Activated CD8-positive, alpha-beta memory T cell treated with anti-CD3 and anti-CD28 coated beads for 4 hours (primary cell): ENCODE results near the gene RIMKLA.

ENCODE experiments used
- DNase-seq, 2 donors: peaks; one replicate each; pipeline ENCODE4 v3.0.0-alpha.2; 2020; ENCODE audit warnings: low read depth in 2 of 2

Gene RIMKLA

DNA sequence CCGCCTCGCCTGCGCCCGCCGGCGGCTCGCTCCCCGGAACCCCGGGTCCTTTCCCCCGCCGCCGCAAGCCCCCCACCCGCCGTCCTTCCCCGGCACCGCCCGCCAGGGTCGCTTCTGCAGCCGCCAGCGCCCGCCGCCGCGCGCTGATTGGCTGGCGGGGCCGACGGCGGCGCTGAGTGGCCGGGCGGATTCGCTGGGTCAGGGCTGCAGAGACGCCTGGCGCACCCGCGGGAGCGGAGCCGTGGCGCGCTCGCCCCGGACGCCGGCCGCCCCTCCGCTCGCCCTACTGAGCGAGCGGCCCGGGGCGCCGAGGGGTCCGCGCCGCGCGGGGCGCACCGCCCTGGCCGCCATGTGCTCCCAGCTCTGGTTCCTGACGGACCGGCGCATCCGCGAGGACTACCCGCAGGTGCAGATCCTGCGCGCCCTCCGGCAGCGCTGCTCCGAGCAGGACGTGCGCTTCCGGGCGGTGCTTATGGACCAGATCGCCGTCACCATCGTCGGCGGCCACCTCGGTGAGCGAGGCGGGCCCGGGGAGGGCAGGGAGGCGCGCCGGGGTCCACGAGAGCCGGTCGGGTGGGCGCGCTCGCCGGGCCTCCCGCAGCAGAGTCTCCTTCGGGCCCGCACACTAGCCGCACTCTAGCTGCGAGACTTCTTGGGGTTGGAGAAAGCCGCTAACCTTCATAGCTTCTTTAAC is at the start of gene RIMKLA:
RIMKLA (plus strand) TSS at position 207 of the 694 bp plus-strand sequence; CDS start at position 350, 143 bp downstream.
- DNase-seq = no peak

- DNase-seq = no peak
Measured at GRCh38 chr1:42332877-42333276, 47.7 kb upstream of the RIMKLA start.

DNA sequence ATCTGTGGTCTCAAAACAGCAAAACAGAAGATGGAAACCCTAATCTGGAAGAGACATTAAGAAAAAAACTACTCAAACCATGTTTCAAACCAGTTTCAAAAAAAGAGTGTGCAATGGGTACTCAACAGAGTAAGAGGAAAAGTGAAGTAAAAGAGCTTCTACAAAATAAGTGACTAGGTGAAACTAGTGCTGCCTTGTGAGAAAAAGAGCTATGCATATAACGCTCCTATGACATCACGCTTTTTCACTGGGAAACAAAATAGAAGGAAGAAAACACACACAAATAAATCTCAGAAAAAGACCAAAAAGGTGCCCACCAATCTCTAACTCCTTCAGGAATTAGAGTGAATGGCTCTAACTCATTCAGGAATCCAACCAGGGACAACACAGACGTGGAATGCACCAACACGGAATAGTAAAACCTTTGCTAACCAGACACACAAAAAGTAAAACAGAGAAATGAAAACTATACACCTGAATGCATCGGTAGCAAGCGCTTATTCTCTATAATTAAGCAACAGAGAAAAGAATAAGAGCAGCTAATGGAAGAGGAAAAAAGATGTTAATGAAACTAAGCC is 46.8 kb upstream of the RIMKLA start:
- no peak for DNase-seq

DNA sequence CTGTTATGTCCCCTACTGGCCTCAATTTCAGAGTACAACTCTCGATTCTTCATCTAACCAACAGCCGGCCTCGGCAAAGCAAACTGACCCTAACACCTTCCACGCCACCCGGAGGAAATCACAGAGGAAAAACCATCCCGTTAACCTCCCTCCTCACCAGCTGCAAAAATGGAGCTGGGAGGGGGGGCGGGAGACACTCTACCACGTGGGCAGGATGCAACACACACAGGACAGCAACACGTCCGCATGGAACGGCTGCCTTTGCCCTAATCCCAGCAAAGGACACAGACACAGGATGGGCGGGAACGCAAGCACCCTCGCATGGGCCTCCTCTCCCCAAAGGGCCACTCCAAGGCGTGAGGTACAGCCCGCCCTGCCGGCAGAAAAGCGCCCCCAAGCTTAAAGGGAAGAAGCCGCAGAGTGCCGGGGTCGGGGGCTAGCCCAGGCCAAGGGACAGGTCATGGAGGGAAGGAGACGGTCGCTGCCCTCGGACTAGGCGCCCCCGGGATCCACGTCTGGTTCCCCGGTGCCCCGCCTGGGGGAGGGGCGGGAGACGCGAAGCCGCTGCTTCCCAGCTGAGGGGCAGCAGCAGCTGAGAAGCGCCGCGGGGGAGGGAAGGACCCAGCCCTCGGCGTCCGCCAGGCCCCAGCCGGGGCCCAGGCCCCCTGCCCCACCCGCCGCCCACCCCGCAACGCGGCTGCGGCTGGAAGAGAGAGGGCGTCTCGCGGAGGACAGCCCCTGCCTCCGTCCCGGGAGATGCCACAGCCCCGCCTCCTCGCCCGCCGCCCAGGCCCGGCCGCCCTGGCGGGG is 46.1 kb upstream of the RIMKLA start:
- peak in 1 of 2 donors; percentile 1 for DNase-seq

GRCh38 chr1:42335050-42335808 is 45.4 kb upstream of the RIMKLA start, which contains the start of gene FOXJ3:
Gene FOXJ3 (minus strand): TSS chr1:42335235. CDS start chr1:42311093, 24,142 bp downstream.
- peak; percentile 80 to 81 for DNase-seq

- DNase-seq = no peak
Measured at GRCh38 chr1:42335809-42336518, 44.6 kb upstream of the RIMKLA start.

DNA sequence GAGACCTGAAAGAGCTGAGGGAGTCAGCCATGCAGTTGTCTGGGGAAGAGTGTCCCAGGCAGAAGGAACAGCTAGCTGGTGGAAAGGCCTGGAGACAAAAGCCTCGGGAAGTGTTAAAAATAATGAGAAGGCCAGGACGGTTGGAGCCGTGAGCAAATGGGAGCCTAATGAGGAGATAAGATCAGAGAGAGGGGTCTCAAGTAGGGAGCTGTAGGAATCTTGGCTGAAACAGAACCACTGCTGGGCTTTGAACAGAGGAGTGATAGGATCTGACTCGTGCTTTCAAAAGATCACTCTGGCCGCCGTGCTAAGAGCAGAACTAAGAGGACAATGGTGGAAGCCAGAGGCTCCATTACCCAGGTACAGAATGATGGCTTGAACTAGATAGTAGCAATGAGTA is 43.6 kb upstream of the RIMKLA start:
- no peak for DNase-seq

GRCh38 chr1:42340093-42340492 is 40.5 kb upstream of the RIMKLA start:
- DNase-seq = no peak

DNA sequence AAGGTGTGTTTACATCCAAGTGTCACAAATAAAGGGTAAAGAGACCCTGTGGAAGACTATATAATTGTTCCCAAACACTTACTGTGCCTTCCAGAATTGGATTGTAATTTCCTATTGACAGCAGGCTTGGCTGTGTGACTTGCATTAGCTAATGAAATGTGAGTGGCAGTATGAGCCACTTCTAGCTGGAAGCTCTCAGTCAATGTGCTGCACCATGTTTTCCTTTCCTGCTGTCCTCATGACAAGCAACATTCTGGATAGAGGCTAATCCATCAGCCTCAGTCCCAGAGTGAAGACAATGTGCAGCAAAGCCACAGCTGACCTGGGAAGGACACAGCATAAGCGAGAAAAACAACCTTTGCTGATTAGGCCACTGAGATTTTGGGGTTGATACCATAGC is 39.7 kb upstream of the RIMKLA start:
- DNase-seq = no peak

- no peak for DNase-seq
Measured at GRCh38 chr1:42343049-42343448, 37.5 kb upstream of the RIMKLA start.

GRCh38 chr1:42348498-42348897 is 32.1 kb upstream of the RIMKLA start:
- no peak for DNase-seq

- no peak for DNase-seq
Measured at GRCh38 chr1:42350086-42350485, 30.5 kb upstream of the RIMKLA start.

GRCh38 chr1:42358791-42359190 is 21.8 kb upstream of the RIMKLA start:
- DNase-seq = no peak

DNA sequence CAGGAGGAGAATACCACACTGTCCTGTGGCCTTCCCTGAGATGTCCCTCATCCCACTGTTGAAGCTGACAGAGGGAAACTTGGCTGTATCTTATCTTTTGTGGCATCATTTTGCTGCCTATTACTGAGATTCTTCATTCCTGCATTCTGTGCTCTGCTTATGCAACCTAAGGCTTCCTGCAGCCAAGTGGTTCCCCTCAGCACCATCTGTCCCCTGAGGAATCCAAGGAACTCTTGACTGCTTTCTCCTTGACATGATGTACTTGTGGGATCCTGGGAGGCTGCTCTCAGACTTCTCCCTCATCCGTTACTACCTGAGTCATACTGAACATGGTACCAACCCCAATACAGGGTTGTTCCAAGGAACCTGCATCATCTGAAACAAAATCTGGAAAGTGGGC is 21.1 kb upstream of the RIMKLA start:
- DNase-seq = no peak

DNA sequence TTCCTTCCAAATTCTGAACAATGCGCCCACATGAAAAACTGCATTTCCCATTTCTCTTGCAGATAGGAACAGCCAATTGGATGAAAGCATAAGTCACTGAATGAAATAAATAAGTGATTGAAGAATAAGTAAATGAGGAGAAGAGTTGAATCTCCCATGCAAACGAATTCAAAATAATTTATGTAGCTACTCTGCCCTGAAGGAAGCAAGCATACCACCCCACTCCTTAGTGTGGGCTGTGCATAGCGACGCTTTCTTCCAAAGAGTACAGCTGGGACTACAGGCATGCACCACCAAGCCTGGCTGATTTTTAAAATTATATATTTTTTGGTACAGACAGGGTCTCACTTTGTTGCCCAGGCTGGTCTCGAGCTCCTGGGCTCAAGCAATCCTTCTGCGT is 16.5 kb upstream of the RIMKLA start:
- DNase-seq = no peak

GRCh38 chr1:42364542-42364941 is 16.1 kb upstream of the RIMKLA start:
- DNase-seq = no peak

DNA sequence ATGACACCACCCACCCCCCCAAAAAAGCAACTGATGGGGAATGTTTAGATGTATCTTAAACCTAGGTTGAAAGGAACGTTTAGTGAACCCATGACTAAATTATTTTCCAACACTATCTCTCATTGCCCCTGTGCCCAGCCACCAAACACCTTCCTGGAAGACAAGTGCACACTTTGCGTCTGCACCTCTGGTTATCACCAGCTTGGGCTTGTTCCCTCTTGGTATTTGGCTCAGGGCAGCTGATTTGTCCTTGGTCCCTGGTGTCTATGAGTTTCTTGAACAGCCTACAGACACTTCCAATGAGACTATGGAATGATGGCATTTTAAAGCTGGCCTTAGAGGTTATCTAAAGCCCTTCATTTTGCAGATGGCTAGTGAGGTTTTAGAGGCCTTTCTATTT is 15.5 kb upstream of the RIMKLA start:
- DNase-seq = no peak

DNA sequence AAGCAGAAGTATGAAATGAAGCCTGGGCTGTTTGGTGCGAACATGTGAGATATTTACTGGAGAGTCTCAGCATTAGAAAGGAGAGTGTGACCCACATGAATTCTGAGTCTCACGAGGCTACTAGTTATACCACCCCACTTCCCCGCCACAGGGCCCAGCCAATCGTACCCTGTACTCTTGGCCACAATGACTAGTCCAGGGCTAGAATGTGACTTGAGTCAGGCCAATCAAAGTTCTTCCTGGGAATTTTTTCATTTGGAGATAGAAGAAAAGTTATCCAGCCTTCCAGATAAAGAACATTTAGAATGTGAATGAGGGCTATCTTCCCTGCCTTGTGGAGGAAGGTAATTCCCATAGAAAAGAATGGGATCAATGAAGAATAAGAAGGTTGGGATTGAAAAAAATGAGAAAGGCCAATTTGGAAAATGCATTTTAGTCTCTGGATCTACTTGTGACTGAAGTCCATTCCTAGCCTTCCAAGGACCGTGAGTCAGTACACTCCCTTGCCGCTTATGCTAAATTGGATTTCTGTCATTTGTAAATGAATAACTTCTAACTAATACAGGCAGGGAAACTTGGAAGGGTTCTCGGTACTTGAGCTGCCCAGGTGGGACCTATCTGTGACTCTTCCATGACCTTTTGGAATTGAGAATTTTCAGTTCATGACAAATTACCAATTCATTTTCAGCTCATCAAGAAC is 12.3 kb upstream of the RIMKLA start:
- DNase-seq = no peak

DNA sequence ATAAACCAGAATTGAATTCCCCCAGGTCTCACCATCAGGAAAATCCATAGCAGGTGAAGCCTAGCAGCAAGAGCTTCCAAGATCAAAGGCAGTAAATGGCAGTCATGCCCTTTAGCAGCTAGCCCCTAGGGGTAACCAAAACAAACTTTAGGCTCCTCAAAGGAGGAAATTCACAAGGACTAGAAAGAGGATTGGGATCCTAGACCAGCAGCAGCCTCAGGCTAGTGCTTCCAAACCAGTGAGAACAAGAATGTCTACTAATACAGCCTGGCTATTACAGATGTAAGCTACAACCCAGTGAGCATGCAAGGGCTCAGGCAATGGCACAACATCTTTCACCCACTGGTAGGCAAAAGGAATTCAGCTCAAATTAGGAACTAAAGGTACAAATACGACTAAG is 11.1 kb upstream of the RIMKLA start:
- no peak for DNase-seq

DNA sequence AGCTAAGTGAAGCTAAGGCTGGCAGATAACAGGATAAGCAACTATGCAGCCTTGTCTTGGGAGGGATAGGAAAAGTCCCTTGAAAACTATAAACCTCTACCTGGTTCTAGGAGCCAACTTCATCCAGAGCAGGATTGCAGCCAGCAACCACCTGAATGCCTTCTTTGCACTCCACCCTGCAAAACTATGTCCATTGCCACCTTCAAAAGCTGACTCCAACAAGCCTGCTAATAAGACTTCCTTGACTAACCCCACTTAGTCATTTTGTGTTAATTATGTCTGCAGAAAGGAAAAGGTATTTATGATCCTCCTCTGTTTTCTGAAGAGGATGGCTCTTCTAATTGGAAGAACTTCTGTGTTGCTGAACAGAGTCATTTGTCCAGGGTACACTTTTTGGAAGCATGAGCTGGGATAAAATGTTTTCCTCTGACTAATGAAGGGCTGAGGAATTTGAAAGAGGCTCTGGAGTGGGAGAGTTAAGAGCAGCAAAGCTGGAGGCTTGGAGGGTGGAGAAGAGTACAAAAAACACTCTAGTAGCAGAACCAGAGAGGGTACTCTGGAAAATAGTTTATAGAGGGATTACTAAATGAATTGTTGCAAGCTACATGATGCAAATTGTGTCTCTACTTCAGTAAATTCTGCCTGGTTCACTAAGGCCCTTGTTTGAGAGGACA is 9.6 kb upstream of the RIMKLA start:
- no peak for DNase-seq
